GM12874 (cell line): Measurements from ENCODE around the gene CLIP4.

Source experiments
- TF ChIP-seq, protein P1 (sequence below): IDR thresholded peaks from 2 replicates; pipeline ENCODE4 v1.5.1; 2011; ENCODE audit warnings: low read depth, mild to moderate bottlenecking, control low read depth, low read length, moderate library complexity; ENCODE audit not compliant: insufficient read depth

The CLIP4 gene

DNA sequence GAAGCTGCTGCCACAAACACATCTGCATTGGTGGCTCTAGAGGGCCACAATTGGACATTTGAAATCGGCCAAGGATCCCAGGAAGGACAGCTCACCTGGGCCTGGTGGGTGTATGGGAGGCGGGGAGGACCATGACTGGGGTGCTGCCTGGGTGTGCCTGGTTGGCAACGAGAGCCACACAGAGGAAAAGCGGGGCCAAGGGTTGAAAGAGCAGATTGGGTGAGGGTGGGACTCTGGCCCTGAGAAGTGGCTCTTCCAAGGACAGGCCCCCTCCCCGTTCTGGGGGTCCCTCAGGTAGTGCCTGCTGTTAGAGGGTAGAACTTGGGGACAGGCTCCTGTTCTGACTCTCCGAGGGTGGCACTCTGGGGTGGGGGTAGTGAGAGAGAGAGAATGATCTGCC lies 102.9 kb downstream of the CLIP4 start:
- TF ChIP-seq, protein P1, sequence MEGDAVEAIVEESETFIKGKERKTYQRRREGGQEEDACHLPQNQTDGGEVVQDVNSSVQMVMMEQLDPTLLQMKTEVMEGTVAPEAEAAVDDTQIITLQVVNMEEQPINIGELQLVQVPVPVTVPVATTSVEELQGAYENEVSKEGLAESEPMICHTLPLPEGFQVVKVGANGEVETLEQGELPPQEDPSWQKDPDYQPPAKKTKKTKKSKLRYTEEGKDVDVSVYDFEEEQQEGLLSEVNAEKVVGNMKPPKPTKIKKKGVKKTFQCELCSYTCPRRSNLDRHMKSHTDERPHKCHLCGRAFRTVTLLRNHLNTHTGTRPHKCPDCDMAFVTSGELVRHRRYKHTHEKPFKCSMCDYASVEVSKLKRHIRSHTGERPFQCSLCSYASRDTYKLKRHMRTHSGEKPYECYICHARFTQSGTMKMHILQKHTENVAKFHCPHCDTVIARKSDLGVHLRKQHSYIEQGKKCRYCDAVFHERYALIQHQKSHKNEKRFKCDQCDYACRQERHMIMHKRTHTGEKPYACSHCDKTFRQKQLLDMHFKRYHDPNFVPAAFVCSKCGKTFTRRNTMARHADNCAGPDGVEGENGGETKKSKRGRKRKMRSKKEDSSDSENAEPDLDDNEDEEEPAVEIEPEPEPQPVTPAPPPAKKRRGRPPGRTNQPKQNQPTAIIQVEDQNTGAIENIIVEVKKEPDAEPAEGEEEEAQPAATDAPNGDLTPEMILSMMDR: no peak

DNA sequence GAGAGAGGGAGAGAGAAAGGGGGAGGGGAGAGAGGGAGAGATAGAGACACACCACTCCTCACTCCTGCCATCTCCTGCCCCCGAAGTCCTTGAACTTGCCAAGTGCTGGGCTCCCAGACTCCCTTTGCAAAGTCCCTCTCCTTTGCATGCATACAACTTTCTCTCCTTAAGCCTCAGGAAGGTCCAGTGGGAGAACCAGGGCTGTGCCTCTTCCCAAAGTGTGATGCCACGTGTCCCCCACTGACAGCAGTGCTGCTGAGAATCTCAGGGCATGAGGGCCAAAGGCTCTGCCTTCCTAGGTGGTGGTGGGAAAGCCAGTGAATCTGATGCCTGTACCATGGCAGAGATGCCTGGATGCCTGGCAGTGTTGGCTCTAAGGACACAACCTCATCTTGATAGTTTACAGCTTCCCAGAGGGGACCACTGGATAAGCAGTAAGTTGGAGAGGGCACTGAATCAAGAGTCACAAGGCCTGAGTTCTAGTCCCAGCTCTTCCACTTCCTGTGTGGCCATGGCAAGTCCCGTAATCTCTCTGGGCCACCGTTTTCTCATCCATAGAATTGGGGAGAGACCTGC lies 103.4 kb downstream of the CLIP4 start:
- TF ChIP-seq, protein P1: no peak

DNA sequence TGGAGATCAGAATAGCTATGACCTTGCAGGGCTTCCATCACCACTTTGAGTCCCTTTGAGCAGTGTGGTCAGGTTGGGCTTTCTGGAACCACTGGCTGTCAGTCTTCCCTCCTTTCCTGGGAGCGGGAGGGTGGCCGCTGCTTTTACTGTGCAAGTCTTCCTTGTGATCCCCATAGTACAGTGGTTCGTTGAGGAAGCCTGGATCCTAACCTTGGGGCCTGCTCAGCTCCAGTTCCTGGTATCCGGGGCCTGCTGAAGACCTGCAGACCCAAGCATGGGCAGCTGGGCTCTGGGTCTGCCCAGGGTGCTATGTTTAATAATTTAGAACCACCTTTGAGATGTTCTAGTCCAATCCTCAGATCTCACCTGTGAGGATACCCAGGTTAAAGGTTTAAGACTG lies 104.2 kb downstream of the CLIP4 start:
- TF ChIP-seq, protein P1: no peak

DNA sequence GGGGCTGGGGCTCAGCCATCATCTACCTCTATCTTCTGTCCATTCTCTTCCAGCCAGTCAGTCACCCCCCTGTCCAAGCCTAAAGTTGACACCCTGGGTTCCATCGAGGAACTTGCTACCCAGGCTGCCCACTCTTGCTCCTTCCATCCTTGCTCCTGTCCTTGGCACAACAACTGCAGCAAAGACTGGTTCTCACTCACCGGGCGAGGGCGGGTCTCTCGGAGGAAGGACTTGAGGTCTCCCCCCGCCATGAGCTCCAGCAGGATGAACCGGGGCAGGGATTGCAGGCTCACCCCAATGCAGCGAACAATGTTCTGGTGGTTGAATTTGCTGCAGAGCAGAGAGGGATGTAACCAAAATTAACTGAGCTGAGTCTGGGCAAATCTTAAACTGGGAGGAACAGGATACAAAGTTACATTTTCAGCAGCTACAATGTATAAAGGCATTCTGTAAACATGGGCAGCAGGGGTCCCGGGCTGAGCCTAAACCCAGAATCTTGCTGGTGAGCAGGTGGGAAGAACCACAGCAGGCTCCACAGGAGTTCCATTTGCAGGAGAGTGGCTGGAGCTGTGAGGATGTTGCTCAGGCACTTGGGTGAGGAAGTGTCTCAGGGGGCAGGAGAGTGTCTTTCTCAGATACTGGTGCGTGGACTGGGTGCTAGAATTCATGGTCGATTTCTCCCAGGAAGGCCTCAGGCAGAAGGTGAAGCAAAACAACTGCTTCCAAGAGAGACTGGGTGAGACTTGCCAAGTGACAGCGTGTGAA lies 105.5 kb downstream of the CLIP4 start:
- TF ChIP-seq, protein P1: no peak

DNA sequence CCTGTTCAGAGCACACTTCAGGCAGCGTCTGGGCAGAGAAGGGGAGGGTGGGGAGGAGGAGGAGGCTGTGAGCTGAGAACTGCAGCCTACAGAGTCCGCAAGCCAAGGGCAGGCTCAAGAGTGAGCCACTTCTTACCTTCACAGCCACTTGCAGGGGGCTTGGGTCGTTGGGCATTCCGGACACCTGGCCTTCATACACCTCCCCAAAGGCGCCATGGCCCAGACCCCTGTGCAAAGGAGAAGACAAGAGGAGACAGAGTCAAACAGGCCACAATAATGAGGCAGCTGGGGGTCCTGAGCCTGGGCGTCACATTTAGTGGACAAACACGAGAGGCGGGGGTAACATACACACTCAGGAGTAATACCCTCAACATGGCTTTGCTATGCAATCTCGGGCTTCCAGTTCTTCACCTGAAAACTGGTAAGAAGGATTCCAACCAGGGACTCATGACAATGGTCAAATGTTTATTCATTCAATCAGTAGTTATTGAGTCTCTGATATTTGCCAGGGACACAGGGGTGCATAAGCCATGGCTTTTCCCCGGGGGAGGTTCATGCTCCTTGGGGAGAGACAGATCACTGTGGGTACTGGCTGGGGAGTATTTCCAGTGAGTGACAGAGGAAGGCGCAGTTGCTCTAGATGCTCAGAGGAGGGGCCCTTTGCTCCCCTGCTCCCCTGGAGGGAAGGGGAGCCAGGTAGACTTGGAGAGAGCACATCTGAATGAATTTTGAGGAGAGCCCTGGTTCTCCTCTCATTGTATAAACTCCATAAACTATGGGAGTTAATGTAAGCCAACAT lies 107.4 kb downstream of the CLIP4 start:
- TF ChIP-seq, protein P1: no peak

DNA sequence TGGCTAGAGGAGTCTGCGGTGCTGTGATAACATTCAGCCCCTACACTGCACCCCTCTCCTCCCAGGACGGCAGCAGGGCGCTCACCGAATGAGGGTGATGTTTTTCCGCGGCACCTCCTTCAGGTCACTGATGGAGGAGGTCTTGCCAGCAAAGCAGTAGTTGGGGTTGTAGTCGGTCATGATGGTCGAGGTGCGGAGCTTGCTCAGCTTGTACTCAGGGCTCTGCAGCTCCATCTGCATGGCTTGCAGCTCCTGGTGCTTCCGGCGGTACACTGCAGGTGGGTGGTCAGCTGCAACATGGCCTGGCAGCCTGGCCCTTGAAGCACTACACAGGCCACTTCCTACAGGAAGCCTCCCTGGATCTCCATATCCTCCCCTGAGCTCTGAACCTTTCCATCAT lies 108.0 kb downstream of the CLIP4 start:
- TF ChIP-seq, protein P1: no peak
